ENCODE data around the gene ADCY7.

DNA sequence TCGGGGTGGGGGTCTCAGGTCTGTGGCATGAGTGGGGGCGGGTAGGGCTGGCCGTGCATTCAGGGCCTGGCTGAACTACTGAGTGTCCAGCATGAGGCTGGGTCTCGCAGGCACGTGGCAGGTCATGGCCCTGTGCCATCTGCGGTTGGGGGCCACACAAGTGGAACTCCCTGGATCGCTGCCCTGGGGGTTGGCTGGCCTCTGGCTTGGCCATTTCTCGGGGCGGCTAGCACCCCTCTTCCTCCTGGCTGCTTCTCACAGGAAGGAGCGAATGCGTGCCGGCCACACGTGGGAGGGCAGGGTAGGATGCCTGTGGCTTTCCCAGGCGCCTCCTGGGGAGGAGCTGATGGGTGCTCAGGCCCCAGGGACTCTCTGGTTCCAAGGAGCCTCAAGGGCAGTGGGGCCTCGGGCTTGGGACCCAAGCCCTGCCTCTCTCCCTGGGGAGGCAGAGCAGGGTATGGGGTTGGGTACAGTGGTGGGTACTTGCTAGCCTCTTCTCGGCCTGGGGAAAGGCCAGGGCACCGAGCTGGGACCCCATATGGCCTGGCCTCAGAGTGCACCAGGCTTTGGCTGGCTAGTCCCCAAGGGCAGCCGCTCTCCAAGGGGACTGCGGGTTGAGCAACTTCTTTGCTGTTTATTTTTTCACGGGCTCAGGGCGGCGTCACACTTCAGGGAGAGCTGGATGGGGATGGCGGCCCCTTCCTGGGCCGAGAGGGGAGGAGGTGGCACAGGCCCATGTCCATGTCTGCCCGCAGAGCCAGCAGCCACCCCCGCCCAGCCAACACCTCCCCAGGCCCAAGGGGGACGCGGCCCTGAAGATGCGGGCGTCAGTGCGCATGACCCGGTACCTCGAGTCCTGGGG is 37.5 kb downstream of the ADCY7 start:
- TF ChIP-seq RCOR1 (IDR thresholded peaks at IDR 0.05; ENCODE audit: insufficient replicate concordance, low read length) (no peak), RAD21 (IDR thresholded peaks at IDR 0.05; ENCODE audit: low read length) (no peak; the same call in 1 of the 2 replicates), SMC3 (IDR thresholded peaks at IDR 0.05; ENCODE audit: low read depth, low read length) (no peak), CEBPB (IDR thresholded peaks at IDR 0.05; ENCODE audit: low read depth, low read length) (peak; percentile 97), POLR2A (IDR thresholded peaks at IDR 0.05; ENCODE audit: low read depth, low read length) (no peak), RFX5 (IDR thresholded peaks at IDR 0.05; ENCODE audit: low read depth, low read length) (no peak), MXI1 (IDR thresholded peaks at IDR 0.05; ENCODE audit: borderline replicate concordance, low read depth, low read length) (no peak), MAFK (IDR thresholded peaks at IDR 0.05; ENCODE audit: low read depth, low read length) (no peak), BHLHE40 (IDR thresholded peaks at IDR 0.05; ENCODE audit: low read depth, low read length) (peak; percentile 75)
- TF ChIP-seq, protein P1, sequence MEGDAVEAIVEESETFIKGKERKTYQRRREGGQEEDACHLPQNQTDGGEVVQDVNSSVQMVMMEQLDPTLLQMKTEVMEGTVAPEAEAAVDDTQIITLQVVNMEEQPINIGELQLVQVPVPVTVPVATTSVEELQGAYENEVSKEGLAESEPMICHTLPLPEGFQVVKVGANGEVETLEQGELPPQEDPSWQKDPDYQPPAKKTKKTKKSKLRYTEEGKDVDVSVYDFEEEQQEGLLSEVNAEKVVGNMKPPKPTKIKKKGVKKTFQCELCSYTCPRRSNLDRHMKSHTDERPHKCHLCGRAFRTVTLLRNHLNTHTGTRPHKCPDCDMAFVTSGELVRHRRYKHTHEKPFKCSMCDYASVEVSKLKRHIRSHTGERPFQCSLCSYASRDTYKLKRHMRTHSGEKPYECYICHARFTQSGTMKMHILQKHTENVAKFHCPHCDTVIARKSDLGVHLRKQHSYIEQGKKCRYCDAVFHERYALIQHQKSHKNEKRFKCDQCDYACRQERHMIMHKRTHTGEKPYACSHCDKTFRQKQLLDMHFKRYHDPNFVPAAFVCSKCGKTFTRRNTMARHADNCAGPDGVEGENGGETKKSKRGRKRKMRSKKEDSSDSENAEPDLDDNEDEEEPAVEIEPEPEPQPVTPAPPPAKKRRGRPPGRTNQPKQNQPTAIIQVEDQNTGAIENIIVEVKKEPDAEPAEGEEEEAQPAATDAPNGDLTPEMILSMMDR (conservative IDR thresholded peaks at IDR 0.05; ENCODE audit: low read depth, low read length), result no peak
- TF ChIP-seq, protein P2, sequence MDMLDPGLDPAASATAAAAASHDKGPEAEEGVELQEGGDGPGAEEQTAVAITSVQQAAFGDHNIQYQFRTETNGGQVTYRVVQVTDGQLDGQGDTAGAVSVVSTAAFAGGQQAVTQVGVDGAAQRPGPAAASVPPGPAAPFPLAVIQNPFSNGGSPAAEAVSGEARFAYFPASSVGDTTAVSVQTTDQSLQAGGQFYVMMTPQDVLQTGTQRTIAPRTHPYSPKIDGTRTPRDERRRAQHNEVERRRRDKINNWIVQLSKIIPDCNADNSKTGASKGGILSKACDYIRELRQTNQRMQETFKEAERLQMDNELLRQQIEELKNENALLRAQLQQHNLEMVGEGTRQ (IDR thresholded peaks at IDR 0.05; ENCODE audit: low read depth, low read length), result peak; percentile 59
- TF ChIP-seq, protein P3, sequence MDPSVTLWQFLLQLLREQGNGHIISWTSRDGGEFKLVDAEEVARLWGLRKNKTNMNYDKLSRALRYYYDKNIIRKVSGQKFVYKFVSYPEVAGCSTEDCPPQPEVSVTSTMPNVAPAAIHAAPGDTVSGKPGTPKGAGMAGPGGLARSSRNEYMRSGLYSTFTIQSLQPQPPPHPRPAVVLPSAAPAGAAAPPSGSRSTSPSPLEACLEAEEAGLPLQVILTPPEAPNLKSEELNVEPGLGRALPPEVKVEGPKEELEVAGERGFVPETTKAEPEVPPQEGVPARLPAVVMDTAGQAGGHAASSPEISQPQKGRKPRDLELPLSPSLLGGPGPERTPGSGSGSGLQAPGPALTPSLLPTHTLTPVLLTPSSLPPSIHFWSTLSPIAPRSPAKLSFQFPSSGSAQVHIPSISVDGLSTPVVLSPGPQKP (IDR thresholded peaks at IDR 0.05; ENCODE audit: borderline replicate concordance, low read depth, low read length), result no peak

Data from IMR-90 (cell line).